CD4-positive, alpha-beta T cell treated with Interleukin-1 beta for 1 hour (primary cell): ENCODE results near the gene LPIN3.
A peak's percentile ranks its signal among the peaks of the same experiment; 100 is the strongest.

Source experiments
- DNase-seq, 2 donors: peaks; one replicate each; pipeline ENCODE4 v3.0.0-alpha.2; 2020 to 2022

The LPIN3 gene

DNA sequence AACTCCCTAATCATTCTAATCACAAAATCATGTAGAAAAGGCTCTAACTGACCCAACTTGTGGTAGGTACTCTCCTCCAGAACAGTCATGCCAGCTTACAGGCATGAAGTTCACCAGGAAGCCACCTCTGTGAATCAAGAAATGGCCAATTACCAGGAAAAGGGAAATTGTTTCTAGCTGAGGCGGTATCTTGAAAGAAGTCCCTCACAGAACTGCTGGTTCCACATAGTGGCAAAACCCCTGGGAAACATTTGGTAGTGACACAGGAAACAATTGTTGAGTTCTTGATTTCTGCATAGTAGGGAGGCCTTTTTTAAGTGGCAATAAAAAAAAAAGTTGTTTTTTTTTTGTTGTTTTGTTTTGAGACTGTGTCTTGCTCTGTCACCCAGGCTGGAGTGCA lies 19.6 kb upstream of the LPIN3 start:
- no peak for DNase-seq

GRCh38 chr20:41327178-41327577 lies 13.4 kb upstream of the LPIN3 start:
- DNase-seq, result no peak

- DNase-seq, result peak; percentile 35 to 54
Observed at GRCh38 chr20:41329435-41330342, 10.9 kb upstream of the LPIN3 start.

DNA sequence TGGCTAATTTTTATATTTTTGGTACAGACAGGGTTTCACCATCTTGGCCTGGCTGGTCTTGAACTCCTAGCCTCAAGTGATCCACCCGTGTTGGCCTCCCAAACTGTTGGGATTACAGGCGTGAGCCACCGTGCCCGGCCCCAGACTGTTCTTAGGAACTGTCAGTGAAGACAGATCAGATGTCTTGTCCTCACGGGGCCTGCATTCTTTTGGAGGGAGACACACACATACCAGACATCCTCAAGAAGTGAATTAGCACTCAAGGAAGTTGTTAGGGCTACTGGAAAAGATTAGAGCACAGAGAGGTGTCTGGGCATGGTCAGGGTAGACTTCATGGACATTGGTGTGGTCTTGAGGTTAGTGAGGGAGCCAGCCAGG lies 10.3 kb upstream of the LPIN3 start:
- DNase-seq, result no peak

- DNase-seq, result no peak
Observed at GRCh38 chr20:41330941-41331340, 9.7 kb upstream of the LPIN3 start.

DNA sequence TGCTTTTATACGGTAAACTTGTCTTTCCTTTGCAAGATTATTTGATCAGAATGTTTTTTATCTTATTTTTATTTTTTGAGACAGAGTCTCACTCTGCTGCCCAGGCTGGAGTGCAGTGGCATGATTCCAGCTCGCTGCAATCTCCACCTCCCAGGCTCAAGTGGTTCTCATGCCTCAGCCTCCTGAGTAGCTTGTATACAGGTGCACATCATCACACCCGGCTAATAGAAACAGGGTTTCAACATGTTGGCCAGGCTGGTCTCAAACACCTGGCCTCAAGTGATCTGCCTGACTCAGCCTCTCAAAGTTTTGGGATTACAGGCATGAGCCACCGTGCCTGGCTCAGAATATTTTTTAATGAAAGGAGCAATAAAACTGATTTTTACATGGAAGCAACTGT lies 8.9 kb upstream of the LPIN3 start:
- DNase-seq, result no peak

- DNase-seq, result no peak
Observed at GRCh38 chr20:41334036-41334435, 6.6 kb upstream of the LPIN3 start.

- DNase-seq, result no peak
Observed at GRCh38 chr20:41334443-41335421, 5.9 kb upstream of the LPIN3 start.

GRCh38 chr20:41335591-41335990 lies 5.0 kb upstream of the LPIN3 start:
- no peak for DNase-seq

DNA sequence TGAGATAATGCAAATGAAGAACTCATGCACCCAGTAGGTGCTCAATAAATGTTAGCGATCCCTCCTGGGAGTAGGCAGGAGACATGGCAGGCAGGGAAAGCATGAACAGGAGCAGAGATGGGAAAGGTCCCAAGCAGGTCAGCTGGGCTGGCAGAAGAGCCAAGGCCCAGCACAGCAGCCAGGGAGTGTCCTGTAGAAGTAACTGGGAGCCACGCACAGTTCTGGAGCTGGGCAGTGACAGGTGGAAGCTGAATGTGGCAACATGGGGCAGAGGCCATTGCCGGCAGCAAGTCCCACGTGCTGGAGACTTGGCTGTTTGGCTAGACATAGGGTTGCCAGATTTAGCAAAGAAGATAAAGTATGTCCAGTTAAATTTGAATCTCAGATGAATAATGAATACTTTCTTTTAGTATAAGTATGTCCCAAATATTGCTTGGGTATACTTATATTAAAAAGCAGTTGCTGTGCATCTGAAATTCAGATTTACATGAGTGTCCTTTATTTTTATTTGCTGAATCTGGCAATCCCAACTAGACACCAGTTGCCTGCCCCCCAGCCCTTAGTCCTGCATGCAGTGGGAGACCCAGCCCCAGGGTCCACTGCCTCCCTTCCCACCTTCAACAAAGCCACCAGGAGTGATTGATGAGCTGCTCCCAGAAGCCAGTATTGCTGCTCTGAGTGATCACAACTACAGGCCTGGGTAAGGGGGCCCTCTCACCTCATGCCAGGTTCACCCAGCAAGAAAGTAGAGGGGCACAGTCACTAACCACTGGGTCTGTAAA lies 3.7 kb upstream of the LPIN3 start:
- no peak for DNase-seq

DNA sequence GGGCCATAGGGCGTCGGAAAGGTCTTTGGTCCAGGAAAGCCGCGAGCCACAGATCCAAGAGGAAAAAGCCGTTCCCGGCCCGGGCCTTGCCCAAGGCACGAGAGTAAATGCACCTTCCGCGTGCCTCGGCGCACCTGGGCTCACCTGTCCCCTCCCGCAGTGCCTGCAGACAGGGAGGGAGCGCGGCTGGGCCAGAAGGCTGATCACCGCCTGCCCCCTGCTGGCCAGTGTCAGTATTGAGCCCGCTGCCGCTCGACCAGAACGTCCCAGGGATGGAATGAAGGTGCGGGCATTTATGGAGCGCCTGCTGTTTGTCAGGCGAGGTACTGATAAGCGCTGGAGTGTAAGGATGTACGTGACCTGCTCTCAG lies 679 bp upstream of the LPIN3 start:
- DNase-seq, result peak; percentile 79 to 83

GRCh38 chr20:41342474-41343464 lies 2.1 kb downstream of the LPIN3 start:
- no peak for DNase-seq

DNA sequence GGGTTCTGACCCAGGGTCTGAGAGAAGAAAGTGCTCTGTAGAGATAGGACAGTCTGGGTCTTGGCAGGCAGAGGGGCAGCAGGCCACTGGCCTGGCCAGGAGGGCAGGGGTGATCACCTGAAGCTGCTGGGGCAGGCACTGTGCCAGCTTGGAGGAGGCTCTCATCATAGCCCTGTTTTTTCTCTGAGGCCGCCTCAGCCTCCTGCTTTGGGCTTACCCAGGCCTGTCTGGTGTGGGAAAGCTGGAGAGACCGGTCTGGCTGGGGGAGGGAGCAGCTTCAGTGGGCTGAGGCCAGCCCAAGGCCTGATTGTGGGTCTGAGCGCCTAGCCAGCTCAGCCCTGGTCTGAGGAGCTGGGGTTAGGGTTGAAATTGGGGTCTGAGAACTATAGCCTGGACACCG lies 3.9 kb downstream of the LPIN3 start:
- DNase-seq, result no peak

DNA sequence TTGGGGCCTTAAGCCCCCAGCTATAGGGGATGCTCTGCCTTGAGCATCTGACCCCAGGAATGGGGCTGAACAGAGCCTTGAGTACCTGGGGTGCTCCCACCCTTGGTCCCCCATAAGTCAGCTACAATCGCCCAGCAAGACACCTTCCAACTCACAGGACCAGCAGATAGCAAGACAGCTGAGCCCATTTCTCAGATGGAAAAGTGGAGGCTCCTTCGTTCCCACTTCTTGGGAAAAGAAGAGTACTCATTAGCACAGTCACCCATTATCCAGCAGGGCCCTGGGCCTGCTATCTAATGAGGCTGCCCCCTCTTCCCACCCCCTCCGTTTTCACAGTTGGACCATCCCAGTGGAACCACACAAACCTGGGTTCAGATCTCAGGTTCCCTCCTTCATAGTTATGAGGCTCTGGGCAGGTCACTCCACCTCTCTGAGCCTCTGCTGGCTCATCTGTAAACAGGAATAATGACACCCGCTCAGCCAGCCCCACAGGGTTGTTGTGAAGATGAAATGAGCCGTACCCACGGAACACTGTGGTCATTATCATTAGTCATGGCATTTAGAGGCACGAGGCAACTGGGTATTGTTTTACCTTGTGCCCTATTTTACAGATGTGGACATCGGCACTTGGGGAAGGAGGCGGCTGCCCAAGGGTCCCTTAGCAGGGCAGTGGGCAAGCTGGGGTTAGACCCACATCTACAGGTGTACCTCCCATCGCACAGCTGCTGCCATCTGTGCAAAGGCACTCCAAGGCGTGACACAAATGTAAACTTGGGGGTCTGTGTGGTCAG lies 4.5 kb downstream of the LPIN3 start:
- DNase-seq, result no peak

GRCh38 chr20:41345729-41346067 lies 5.1 kb downstream of the LPIN3 start:
- no peak for DNase-seq

DNA sequence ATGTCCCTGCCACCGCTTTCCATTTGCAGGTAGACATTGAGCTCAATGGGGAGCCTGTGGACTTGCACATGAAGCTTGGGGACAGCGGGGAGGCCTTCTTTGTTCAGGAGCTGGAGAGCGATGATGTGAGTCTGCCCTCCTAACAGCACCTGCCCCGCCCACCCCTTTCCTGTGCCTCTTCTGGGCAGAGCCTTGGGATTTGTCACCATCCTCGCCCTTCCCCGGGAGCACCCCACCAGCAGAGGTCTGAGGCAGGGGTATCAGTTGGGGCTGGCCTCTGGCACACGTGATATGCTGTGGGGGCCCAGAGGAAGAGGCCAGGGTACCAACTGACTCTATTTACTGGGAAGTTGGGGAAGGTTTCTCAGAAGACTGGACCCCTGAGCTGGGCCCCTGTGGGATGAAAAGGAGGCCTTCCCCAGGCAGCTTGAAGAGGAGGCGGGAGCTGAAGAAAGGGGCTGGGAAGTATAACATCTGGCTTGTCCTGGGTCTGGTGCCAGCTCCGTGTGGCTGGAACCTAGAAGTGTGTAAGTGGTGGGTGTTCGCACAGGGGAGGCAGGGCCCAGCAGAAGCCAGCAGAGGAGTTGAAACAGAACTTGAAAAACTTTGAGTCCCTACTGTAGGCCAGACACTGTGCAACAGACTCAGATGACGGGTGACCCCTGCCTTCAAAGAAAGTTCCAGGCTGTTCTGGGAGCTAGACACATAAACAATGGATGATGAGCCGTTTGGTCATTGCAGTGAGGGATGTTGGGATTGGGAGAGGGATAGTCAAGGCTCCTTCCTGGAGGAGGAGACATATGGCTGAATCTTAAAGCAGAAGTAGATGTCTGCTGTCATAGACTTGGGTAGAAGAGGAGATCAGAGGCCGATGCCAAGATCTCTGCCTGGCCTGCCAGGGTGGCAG lies 7.2 kb downstream of the LPIN3 start:
- DNase-seq, result no peak

DNA sequence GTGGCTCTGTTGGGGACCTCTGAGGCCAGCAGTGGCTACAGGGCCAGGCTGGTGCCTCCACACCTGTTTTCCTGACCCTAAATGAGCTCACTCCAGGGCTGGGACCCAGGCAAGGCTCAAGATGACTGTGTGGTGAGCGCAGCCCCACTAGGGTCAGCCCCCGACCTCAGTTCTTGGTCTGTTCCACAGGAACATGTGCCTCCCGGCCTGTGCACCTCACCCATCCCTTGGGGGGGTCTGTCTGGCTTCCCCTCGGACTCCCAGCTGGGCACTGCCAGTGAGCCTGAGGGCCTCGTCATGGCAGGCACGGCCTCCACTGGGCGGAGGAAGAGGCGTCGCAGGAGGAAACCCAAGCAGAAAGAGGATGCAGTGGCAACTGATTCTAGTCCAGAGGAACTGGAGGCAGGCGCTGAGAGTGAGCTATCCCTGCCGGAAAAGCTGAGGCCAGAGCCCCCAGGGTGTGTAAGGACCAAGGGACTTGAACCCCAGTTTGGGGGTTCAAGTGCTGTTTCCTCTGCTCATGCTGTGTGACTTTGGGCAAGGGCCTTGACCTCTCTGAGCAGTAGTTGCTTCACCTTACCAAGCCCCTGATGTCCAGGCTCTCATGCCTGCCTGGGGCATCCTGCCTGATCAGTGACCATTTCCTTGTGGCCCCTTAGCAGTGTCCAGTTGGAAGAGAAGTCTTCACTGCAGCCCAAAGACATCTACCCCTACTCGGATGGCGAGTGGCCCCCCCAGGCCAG lies 8.0 kb downstream of the LPIN3 start:
- no peak for DNase-seq

DNA sequence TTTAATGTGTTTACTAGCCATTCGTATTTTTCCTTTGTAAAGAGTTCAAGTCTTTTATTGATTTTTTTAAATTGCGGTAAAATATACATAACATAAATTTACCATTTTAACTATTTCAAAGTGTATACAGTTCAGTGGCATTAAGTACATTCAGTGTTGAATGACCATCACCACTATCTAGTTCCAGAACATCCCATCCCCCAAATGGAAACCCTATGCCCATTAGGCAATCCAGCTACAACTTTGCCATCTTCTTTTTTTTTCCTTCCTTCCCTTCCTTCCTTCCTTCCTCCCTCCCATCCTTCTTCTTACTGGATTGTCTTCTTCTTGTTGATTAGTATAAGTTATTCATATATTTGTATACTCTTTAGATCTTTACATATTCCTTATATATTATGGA lies 8.6 kb downstream of the LPIN3 start:
- no peak for DNase-seq

DNA sequence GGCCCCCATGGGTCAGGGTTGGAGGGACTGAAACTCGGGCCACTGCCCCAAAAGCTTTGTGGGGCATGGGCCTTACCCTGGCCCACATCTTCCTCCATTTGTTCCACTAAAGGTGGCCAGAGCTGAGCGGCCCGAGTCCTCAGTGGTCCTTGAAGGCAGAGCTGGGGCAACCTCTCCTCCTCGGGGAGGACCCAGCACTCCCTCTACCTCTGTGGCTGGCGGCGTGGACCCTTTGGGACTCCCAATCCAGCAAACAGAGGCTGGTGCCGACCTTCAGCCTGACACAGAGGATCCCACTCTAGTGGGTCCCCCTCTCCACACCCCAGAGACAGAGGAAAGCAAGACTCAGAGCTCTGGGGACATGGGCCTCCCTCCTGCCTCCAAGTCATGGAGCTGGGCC lies 9.3 kb downstream of the LPIN3 start:
- DNase-seq, result no peak
